Activated T-cell treated with anti-CD3 and anti-CD28 coated beads for 48 hours (primary cell): Measurements from ENCODE around the gene C11orf68.

Source experiments
- DNase-seq: peaks from one replicate; pipeline ENCODE4 v3.0.0-alpha.2; 2020; ENCODE audit warnings: low read depth

Gene C11orf68

GRCh38 chr11:65944191-65944590, 25.3 kb upstream of the C11orf68 start:
- no peak for DNase-seq

DNA sequence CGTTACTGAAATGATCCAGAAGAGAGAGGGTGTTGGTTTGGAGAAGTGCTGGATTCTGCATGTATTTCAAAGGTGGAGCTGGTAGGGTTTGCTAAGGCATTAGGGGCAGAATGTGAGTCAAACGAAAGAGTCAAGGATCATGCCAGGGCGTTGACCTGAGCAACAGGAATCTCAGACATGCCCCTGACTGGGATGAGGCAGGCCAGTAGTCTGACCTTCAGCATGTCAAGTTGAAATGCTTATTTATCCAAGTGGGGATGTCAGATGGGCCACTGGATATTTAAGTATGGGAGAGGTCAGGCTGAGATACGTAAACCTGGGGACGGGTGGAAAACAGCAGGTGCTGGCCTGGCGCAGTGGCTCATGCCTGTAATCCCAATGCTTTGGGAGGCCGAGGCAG, 23.7 kb upstream of the C11orf68 start:
- no peak for DNase-seq

- DNase-seq: no peak
Measured at GRCh38 chr11:65941720-65942310, 23.0 kb upstream of the C11orf68 start.

DNA sequence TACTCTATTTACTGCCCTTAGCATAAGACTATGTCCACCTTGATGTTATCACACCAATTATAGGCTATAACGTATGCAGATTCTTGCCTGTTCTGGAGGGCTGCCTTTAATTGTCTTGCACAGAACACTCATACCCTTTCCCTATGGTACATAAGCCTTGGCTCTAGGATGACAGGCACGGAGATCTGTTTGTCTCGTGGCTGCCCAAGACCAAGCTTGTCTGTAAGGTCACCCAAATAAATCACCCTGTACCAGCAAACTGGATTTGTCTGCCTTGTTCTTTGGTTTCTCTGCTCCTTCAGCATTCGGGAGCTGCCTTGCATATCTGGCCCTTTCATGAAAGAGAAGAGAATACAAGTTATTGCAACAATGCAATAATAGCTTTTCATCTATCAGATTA, 18.9 kb upstream of the C11orf68 start:
- DNase-seq: no peak

- no peak for DNase-seq
Measured at GRCh38 chr11:65934014-65934413, 15.2 kb upstream of the C11orf68 start.

DNA sequence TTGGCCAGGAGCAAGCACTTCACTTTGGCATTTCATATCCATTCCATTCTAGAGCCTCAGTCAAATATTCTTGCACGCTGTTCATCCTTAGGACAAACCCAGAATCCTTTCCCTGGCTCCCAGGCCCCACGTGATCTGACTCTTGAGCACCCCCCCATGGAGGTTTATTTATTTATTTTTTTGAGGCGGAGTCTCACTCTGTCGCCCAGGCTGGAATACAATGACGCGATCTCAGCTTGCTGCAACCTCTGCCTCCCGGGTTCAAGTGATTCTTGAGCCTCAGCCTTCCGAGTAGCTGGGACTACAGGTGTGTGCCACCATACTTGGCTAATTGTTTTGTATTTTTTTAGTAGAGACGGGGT, 13.7 kb upstream of the C11orf68 start:
- DNase-seq: no peak

DNA sequence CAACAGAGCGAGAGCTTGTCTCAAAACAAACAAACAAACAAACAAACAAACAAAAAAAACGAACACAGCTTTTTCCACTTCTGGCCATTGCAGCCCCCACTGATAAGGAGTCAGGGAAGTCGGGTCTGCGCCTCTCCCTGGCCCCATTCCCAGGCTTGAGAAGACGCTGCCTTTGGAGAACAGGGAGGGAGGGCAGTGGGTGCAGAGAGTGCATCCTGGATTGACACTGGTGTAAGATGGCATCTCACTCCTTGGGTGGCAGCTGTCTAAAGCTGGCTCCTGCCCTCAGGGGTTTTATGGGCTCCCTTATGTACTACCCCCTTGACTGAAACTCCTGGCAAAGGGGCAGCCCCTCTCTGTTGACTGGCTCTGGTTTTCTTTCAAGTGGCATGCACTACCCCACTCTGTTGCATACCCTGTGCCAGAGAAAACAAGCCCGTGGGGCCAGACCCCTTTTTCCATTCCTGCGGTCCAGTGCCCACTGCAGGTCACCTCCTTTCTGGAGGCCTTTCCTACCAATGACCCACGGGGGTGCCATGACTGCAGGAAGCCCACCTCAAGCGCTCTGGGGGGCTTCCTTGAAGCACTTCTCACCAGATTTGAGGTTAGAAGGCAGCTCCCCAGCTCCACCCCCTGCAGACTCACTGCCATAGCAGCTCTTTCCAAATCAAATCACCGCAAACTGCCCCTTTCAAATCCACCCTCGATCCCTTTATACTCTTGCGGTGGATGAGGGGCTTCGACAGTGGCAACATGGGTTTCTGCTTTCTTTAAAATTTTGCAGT, 13.1 kb upstream of the C11orf68 start:
- DNase-seq: no peak

DNA sequence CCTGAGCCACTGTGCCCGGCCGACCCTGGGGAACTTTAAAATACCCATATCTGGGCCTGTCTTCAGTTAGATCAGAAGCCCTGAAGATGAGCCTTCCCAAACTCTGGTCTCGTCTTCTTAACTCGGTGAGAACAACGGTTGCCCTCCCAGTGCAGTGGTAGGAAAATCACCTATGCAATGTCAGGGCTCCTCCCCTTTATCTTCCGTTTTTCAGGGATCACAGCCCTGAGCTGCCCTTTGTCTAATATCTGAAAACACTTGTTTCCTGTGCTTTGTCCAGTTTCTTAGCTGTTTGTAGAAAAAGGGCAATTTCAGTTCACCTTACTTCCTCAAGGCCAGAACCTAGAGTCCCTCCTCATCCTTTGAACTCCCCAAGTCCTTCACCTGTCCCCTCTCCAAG, 9.8 kb upstream of the C11orf68 start:
- no peak for DNase-seq

DNA sequence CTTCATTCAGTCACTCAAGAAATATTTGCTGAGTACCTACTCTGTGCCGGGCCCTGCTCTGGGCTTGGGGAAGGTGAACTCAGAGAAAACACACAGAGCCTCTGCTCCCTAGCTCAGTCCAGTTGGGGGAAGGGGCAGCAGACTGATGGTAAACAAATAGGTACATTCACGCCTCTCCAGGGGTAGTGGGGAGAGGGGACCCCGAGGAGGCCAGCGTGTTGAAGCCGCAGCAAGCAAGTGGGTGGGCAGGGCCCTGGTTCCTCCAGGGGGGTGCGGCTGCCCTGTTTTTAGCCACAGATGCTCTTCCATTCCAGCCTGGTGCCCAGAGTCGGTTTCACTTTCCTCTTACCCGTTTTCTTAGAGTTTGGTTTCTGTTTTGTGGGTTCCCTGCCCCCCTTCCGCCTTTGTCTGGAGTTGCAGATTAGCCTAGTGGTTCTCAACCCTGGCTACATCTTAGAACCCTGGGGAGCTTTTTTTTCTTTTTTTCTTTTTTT, 9.1 kb upstream of the C11orf68 start:
- peak; percentile 63 for DNase-seq

DNA sequence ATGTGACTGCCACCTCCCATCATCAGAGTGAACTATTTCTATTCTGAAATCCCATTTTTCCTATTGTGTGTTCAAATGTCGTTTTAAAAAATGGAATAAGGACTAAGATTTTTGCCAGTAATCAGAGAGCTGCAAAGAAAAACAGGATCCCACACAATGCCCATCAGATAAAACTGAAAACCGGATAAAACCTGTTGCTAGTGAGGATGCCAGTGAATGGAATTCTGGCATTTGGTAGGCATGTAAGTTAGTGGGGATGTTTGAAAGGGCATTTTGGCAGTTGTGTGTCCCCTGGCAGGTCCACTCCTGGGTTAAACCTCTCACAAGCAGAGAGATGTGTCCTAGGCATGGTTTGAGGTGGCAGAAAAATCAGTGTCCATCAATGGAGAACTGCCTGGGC, 6.5 kb upstream of the C11orf68 start:
- no peak for DNase-seq

GRCh38 chr11:65922565-65922964, 3.7 kb upstream of the C11orf68 start:
- no peak for DNase-seq

GRCh38 chr11:65921876-65922275, 3.0 kb upstream of the C11orf68 start:
- no peak for DNase-seq

- DNase-seq: no peak
Measured at GRCh38 chr11:65921033-65921555, 2.2 kb upstream of the C11orf68 start.

DNA sequence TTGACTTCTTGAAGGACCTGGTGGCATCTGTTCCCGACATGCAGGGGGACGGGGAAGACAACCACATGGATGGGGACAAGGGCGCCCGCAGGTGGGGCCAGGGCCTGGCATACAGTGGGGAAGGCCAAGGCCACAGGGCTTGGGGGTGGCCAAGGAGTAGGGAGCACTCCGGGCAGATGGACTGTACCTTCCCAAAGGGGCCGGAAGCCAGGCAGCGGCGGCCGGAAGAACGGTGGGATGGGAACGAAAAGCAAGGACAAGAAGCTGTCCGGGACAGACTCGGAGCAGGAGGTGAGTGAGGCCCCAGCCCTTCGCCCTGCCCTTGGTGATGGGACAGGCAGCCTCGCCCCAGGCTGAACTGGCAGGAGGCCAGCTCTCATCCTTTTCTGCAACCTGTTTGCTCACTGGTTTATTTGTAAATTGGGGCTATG, 1.5 kb upstream of the C11orf68 start:
- DNase-seq: no peak

DNA sequence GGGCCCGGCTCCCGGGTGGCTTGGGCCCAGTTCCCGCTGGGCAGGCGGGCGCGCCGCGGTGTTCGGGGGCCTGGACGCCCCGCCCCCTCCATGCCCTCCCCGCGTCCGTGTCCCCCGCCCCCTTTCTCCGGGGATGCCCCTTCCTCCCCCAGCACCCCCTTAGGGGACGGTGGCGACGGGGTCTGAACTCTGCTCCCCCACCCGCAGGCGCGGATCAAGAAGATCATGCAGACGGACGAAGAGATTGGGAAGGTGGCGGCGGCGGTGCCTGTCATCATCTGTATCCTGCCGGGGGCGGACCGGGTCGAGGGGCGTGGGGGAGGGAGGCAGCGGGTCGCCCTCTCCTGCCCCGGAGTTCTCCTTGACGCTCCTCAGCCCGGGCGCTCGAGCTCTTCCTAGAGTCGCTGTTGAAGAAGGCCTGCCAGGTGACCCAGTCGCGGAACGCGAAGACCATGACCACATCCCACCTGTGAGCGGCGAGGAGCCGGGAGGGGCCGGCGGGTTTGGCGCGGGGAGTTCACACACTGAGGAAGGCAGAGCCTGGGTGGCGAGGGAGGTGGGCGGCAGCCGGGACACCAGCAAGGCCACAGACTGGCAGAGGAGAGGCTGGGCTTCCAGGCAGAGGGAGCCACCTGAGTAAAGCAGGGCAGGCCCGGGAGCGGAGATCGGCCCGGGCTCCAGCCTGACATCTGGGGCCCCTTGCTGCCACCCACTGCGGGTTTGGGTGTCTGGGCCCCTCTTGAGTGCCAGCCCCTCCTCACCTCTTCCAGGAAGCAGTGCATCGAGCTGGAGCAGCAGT, 910 bp upstream of the C11orf68 start:
- DNase-seq: peak; percentile 52

DNA sequence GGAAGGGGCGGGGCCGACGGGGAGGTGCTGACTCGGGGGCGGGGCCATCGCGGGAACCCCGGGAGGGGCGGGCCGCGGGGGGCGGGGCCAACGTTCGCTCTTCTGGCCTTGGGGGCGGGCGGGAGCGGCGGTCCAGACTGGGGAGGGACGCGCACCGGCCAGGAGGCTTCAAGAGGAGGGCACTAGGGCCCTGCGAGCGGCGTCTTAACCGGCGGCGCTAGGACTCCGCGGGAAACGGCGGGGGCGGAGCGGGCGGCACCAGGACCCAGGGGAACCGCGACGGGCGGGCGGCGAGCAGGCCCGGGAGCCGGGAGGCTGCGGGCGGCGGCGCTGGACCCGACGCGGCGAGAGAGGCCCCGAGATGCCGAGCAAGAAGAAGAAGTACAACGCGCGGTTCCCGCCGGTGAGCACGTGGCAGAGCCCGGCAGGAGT, 295 bp upstream of the C11orf68 start, which contains the start of gene DRAP1:
Gene DRAP1, plus strand, starts transcription at position 286 of the 432 bp plus-strand sequence. Its CDS starts 76 bp downstream, at position 362.
- peak; percentile 99 for DNase-seq

GRCh38 chr11:65917434-65918210, 1.2 kb downstream of the C11orf68 start:
- DNase-seq: no peak

- DNase-seq: no peak
Measured at GRCh38 chr11:65917077-65917433, 1.8 kb downstream of the C11orf68 start.

- DNase-seq: no peak
Measured at GRCh38 chr11:65916391-65916790, 2.5 kb downstream of the C11orf68 start.

- no peak for DNase-seq
Measured at GRCh38 chr11:65915821-65916251, 3.0 kb downstream of the C11orf68 start.

- DNase-seq: no peak
Measured at GRCh38 chr11:65915101-65915820, 3.6 kb downstream of the C11orf68 start.
